Measurements from ENCODE around the gene CD248. TPM values are rescaled to one million over a fixed set of nuclear protein-coding genes. Genes with fewer than 3 reads are reported as not detected.

Gene CD248
- total and polyA plus RNA-seq, 8 donors, result 0.58 to 66.9 (median 5.7) TPM

GRCh38 chr11:66313321-66314185 is 3.3 kb downstream of the CD248 start:
- WGBS, 5 donors, result 40 to 55% (median 53%) methylated on average over 28 to 38 of the region's 38 CpGs
- TF ChIP-seq, protein P1, sequence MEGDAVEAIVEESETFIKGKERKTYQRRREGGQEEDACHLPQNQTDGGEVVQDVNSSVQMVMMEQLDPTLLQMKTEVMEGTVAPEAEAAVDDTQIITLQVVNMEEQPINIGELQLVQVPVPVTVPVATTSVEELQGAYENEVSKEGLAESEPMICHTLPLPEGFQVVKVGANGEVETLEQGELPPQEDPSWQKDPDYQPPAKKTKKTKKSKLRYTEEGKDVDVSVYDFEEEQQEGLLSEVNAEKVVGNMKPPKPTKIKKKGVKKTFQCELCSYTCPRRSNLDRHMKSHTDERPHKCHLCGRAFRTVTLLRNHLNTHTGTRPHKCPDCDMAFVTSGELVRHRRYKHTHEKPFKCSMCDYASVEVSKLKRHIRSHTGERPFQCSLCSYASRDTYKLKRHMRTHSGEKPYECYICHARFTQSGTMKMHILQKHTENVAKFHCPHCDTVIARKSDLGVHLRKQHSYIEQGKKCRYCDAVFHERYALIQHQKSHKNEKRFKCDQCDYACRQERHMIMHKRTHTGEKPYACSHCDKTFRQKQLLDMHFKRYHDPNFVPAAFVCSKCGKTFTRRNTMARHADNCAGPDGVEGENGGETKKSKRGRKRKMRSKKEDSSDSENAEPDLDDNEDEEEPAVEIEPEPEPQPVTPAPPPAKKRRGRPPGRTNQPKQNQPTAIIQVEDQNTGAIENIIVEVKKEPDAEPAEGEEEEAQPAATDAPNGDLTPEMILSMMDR (IDR thresholded peaks at IDR 0.05), result no peak
- TF ChIP-seq POLR2A (IDR thresholded peaks at IDR 0.05), result no peak
- no peak for TF ChIP-seq POLR2AphosphoS5 (IDR thresholded peaks at IDR 0.05)
- no peak for TF ChIP-seq EP300 (IDR thresholded peaks at IDR 0.05)
- Histone ChIP-seq H3K36me3 (no peaks in the 10 kb centered on the region), H3K9me3 (no peaks in the 10 kb centered on the region), H3K27me3 (peaks cover 0 to 12% (median 0%) of the 10 kb centered on the region in 3 donors), H3K27ac (peak overlapping the region; percentile 80 to 94 (median 88)), H3K4me3 (peak overlapping the region; percentile 46 to 56 (median 56)), H3K4me1 (peaks cover 44 to 64% (median 59%) of the 10 kb centered on the region in 4 donors)
- DNase-seq, result peak in 1 of 2 donors; percentile 91
- intact Hi-C loops (cut with DNase I; ENCODE audit: low total_unique reads), result loop anchor here (10.0 kb wide), 1 partner anchor 71 kb away; no protein-coding TSS in a partner anchor

DNA sequence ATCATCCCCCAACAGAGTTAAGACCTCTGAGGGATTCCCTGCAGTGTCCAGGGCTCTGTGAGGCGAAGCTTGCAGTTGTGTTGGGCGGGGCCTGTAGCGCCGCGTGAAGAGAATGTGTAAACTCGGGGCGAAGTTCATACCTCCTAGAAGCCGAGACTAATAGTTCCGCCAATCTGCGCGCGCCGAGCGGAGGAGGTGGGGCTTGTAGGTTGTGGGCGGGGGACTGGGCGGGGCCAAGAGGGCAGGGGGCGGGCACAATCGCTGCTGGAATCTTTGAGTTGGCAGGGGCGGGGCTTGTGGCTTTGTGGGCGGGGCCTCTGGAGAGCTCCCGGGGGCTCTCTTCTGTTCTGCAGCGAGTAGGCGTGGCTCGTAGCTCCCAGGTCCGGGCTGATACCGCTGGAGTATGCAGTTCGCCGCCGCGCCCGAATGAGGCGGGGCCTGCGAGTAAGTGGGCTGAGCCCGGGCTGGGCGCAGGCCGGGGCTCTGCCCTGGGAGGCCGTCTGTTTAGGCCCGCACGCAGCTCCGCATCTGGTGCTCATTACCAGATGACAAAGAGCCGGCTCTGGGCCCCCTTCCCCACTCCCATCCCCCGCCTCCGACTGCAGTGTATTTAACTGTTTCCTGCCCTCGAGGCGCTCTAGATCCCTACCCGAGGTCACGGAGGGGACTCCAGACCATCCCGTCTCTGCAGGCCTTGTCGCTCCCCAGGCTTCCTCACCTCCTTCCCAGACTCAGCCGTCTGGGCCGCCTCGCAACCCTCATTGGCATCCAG is 4.1 kb downstream of the CD248 start:
- no peak for TF ChIP-seq EP300 (IDR thresholded peaks at IDR 0.05)
- TF ChIP-seq POLR2AphosphoS5 (IDR thresholded peaks at IDR 0.05), result peak; percentile 10 to 50 (median 30)
- TF ChIP-seq, protein P1 (IDR thresholded peaks at IDR 0.05), result no peak
- Histone ChIP-seq H3K27ac (peak overlapping the region; percentile 84 to 94 (median 90)), H3K4me3 (peak overlapping the region; percentile 46 to 56 (median 56)), H3K36me3 (no peaks in the 10 kb centered on the region), H3K4me1 (peaks cover 36 to 56% (median 51%) of the 10 kb centered on the region in 4 donors), H3K27me3 (peaks cover 0 to 12% (median 0%) of the 10 kb centered on the region in 3 donors), H3K9me3 (no peaks in the 10 kb centered on the region)
- 1 to 8% (median 2%) methylated on average over 11 to 52 of the region's 52 CpGs for WGBS, 5 donors
- intact Hi-C loops (cut with DNase I; ENCODE audit: low total_unique reads), result loop anchor here (10.0 kb wide), 1 partner anchor 72 kb away; no protein-coding TSS in a partner anchor
- DNase-seq, result peak; percentile 99 to 100

GRCh38 chr11:66311965-66312548 is 4.8 kb downstream of the CD248 start:
- peak; percentile 95 to 97 for DNase-seq
- H3K27ac ChIP-seq, result peak overlapping the region; percentile 84 to 94 (median 90)
- peaks cover 29 to 49% (median 44%) of the 10 kb centered on the region in 4 donors for H3K4me1 ChIP-seq
- 0 to 1% (median 0%) methylated on average over 25 to 44 of the region's 44 CpGs for WGBS, 5 donors
- TF ChIP-seq, protein P1 (IDR thresholded peaks at IDR 0.05), result peak in 4 of 7 experiments; percentile 74 to 96 (median 88)
- TF ChIP-seq POLR2A (IDR thresholded peaks at IDR 0.05) (no peak), EP300 (IDR thresholded peaks at IDR 0.05) (no peak), POLR2AphosphoS5 (IDR thresholded peaks at IDR 0.05) (peak in 2 of 3 donors; percentile 25 to 44)
- peaks cover 0 to 9% (median 0%) of the 10 kb centered on the region in 3 donors for H3K27me3 ChIP-seq
- no peaks in the 10 kb centered on the region for H3K9me3 ChIP-seq
- no peaks in the 10 kb centered on the region for H3K36me3 ChIP-seq
- intact Hi-C loops (cut with DNase I; ENCODE audit: low total_unique reads), result loop anchor here (10.0 kb wide), 1 partner anchor 73 kb away; no protein-coding TSS in a partner anchor
- peak overlapping the region; percentile 46 to 56 (median 56) for H3K4me3 ChIP-seq

All from stomach (tissue), 9 donors.